ENCODE results near the gene IFNAR1. TPM values are rescaled to one million over a fixed set of nuclear protein-coding genes. Genes with fewer than 3 reads are reported as not detected.

IFNAR1 gene
- total RNA-seq, 1 experiment from 2014 or later, result 14.2 TPM

DNA sequence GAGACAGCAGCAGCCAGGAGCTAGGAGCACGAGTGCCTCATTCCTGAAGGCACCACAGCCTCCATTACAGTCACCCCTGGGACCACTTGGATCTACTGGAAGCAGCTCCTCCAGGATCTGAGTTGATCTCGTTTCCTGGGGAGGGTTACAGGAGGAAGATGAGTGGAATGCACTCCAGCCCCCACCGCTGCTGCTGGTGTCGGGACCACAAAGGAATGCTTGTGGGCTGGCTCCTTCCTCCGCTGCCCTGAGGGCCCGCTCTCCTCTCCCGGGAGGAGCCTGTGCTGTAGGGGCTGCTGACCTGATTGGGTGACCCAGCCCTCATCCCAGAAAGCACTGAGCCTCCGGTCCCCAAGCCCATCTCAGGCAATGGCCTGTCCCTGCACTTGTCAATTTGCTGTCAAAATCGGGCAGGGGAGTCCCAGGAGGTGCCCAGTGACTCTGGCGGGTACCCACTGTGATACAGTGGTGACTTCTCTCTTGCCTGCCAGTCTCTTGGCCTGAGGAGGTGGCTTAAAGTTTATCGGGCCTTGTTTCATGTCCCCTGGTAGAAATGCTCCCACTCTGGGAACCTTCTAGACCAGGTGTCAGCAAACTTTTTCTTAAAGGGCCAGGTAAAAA, 35.5 kb upstream of the IFNAR1 start:
- Histone ChIP-seq H3K79me2 (ENCODE audit: insufficient read depth, low read length) (no peaks in the 10 kb centered on the region), H2BK120ac (ENCODE audit: low read depth, low read length, poor library complexity, severe bottlenecking) (no peak overlapping the region)

More for the DNA sequence above, 35.5 kb upstream of the IFNAR1 start:
- Histone ChIP-seq H2BK15ac (ENCODE audit: low read depth, low read length) (no peak overlapping the region), H3K4me1 (ENCODE audit: insufficient read depth, low read length) (no peaks in the 10 kb centered on the region), H2BK5ac (ENCODE audit: insufficient read length, low read length) (no peak overlapping the region), H3K9ac (ENCODE audit: extremely low read depth, insufficient read length, low read length) (no peak overlapping the region), H3K14ac (ENCODE audit: insufficient read depth, low read length) (0 out of 2 replicates have a peak overlapping the region, but pooled peaks have one; percentile 24), H2BK12ac (ENCODE audit: insufficient read length, low read depth, low read length) (no peak overlapping the region), H4K20me1 (ENCODE audit: control insufficient read depth, insufficient read depth, insufficient read length) (no peaks in the 10 kb centered on the region), H3K27me3 (ENCODE audit: insufficient read depth, low read length) (no peaks in the 10 kb centered on the region), H2BK20ac (ENCODE audit: low read depth, low read length, poor library complexity, severe bottlenecking) (no peak overlapping the region), H2AFZ (ENCODE audit: low read length) (no peak overlapping the region), H3K4ac (ENCODE audit: low read depth, low read length) (no peak overlapping the region), H3K23me2 (ENCODE audit: insufficient read length, low read depth, low read length, poor library complexity, severe bottlenecking) (no peaks in the 10 kb centered on the region), H3T11ph (ENCODE audit: low read length) (no peak overlapping the region), H4K91ac (ENCODE audit: insufficient read length, low read depth, low read length) (no peak overlapping the region), H3K18ac (ENCODE audit: insufficient read length, low read depth, low read length) (no peak overlapping the region), H3K79me1 (ENCODE audit: insufficient read depth, low read depth, low read length, poor library complexity, severe bottlenecking) (no peaks in the 10 kb centered on the region), H3K27ac (ENCODE audit: insufficient read length, low read depth, low read length) (no peak overlapping the region), H3K4me2 (ENCODE audit: insufficient read depth, insufficient read length, low read length) (no peak overlapping the region), H4K8ac (replicated peaks; ENCODE audit: insufficient read length, low read depth, low read length) (no peak overlapping the region), H3K9me3 (ENCODE audit: control insufficient read depth, low read depth, low read length) (no peaks in the 10 kb centered on the region), H4K5ac (ENCODE audit: insufficient read length, low read depth, low read length) (no peak overlapping the region), H3K56ac (ENCODE audit: insufficient read length, low read depth, low read length) (no peak overlapping the region), H2AK5ac (ENCODE audit: insufficient read length, low read length) (no peak overlapping the region), H3K23ac (ENCODE audit: insufficient read length, low read depth, low read length) (no peak overlapping the region)
- DNase-seq, result no peak
- WGBS (ENCODE audit: extremely low coverage, insufficient read length, low lambda C conversion rate), result no CpG with 5 or more reads among the region's 11 CpGs
- H3K27ac Mint-ChIP-seq, result no peak overlapping the region
- no peaks in the 10 kb centered on the region for H3K4me1 Mint-ChIP-seq
- peaks cover 0 to 3% (median 0%) of the 10 kb centered on the region in 3 experiments; a peak in 3 of 7 replicates for H3K36me3 Mint-ChIP-seq (ENCODE audit: insufficient read depth in 1 of 3, low read depth in 3 of 3)
- H3K27me3 Mint-ChIP-seq (ENCODE audit: low read depth), result no peaks in the 10 kb centered on the region
- TF ChIP-seq CTCF (conservative IDR thresholded peaks at IDR 0.05), result no peak
- H3K9me3 Mint-ChIP-seq, result no peaks in the 10 kb centered on the region
- H3K4me3 Mint-ChIP-seq, result no peak overlapping the region
